HepG2 (cell line): ENCODE data around the gene EPS8L3. TPM values are rescaled to one million over a fixed set of nuclear protein-coding genes. Genes with fewer than 3 reads are reported as not detected.

Experiments
- ARID5B ChIP-seq: IDR thresholded peaks from 2 replicates; pipeline ENCODE4 v1.4.0; 2020; ENCODE audit warnings: mild to moderate bottlenecking, missing genetic modification reagents
- GZF1 ChIP-seq: sonication (generic); formaldehyde crosslinking; IDR thresholded peaks from 2 replicates; pipeline ENCODE4 v1.5.1; 2020; ENCODE audit warnings: mild to moderate bottlenecking, missing genetic modification reagents
- HOXA5 ChIP-seq: sonication (generic); formaldehyde crosslinking; IDR thresholded peaks from 2 replicates; pipeline ENCODE4 v1.4.0; 2020; ENCODE audit warnings: missing genetic modification reagents
- LCORL ChIP-seq, 2 experiments: fragments of 450-650 bp in 1 of 2; sonication (generic) in 1 of 2; formaldehyde crosslinking in 1 of 2; IDR thresholded peaks; 2 replicates each; pipeline versions ENCODE4 v1.5.0 to v1.6.1; 2017 to 2020; ENCODE audit warnings: antibody characterized with exemption in 1 of 2, missing genetic modification reagents in 1 of 2
- MNT ChIP-seq: fragments of 450-650 bp; IDR thresholded peaks from 2 replicates; pipeline ENCODE4 v1.6.1; 2016
- PHF20 ChIP-seq: sonication (generic); formaldehyde crosslinking; IDR thresholded peaks from 2 replicates; pipeline ENCODE4 v1.5.0; 2020; ENCODE audit warnings: mild to moderate bottlenecking, missing genetic modification reagents
- POLR2AphosphoS2 ChIP-seq: IDR thresholded peaks from 2 replicates; pipeline ENCODE4 v1.6.1; 2011; ENCODE audit warnings: low read depth, low read length, improper control_type of control experiment
- SIX4 ChIP-seq: sonication (generic); formaldehyde crosslinking; IDR thresholded peaks from 2 replicates; pipeline ENCODE4 v1.4.0; 2020; ENCODE audit warnings: missing genetic modification reagents
- SMAD3 ChIP-seq: sonication (generic); formaldehyde crosslinking; IDR thresholded peaks from 2 replicates; pipeline ENCODE4 v1.4.0; 2020; ENCODE audit warnings: missing genetic modification reagents
- TSC22D2 ChIP-seq: sonication (generic); formaldehyde crosslinking; IDR thresholded peaks from 2 replicates; pipeline ENCODE4 v1.5.1; 2020; ENCODE audit warnings: missing genetic modification reagents, mild to moderate bottlenecking, borderline replicate concordance
- ZBTB8A ChIP-seq: sonication (generic); formaldehyde crosslinking; IDR thresholded peaks from 2 replicates; pipeline ENCODE4 v1.4.0; 2020; ENCODE audit warnings: mild to moderate bottlenecking, low read depth, missing genetic modification reagents, borderline replicate concordance
- ZNF274 ChIP-seq: sonication (generic); formaldehyde crosslinking; IDR thresholded peaks from 2 replicates; pipeline ENCODE4 v1.5.1; 2020; ENCODE audit warnings: mild to moderate bottlenecking, missing genetic modification reagents
- ZNF772 ChIP-seq: sonication (generic); formaldehyde crosslinking; IDR thresholded peaks from 2 replicates; pipeline ENCODE4 v1.5.0; 2020; ENCODE audit warnings: mild to moderate bottlenecking, missing genetic modification reagents
- polyA plus RNA-seq, 8 experiments: library from polyadenylated mRNA; depleted of rRNA in 3 of 8; stranded (reverse) in 7 of 8; unstranded in 1 of 8; fragments of >200 nt; fragmentation: Illumina TruSeq in 4 of 8; extraction: Trizol in 4 of 8; gene quantifications; 2 replicates each; pipeline versions ENCODE4 v1.2.1 to v1.2.3, GENCODE V29; 2011 to 2016; ENCODE audit warnings: low read depth in 4 of 8, missing spikeins in 1 of 8, mixed read lengths in 1 of 8; ENCODE audit not compliant: insufficient read depth in 1 of 8
- total RNA-seq, 5 experiments: library from RNA; depleted of rRNA; stranded (reverse); fragments of >200 nt; fragmentation: Illumina TruSeq; extraction: Trizol; gene quantifications; 2 replicates each; pipeline ENCODE4 v1.2.3, GENCODE V29; 2016; ENCODE audit warnings: low read depth in 1 of 5
- TF ChIP-seq, protein P1 (sequence below): IDR thresholded peaks from 2 replicates; pipeline ENCODE4 v1.6.1; 2016; ENCODE audit warnings: low read depth, borderline replicate concordance
- TF ChIP-seq, protein P2 (sequence below): sonication (generic); formaldehyde crosslinking; IDR thresholded peaks from 2 replicates; pipeline ENCODE4 v1.5.1; 2020; ENCODE audit warnings: missing genetic modification reagents, mild to moderate bottlenecking, borderline replicate concordance
- TF ChIP-seq, protein P3 (sequence below): sonication (generic); formaldehyde crosslinking; IDR thresholded peaks from 2 replicates; pipeline ENCODE4 v1.8.1; 2023; ENCODE audit warnings: missing genetic modification reagents, inconsistent platforms, borderline replicate concordance
- TF ChIP-seq, protein P4 (sequence below): sonication (generic); formaldehyde crosslinking; IDR thresholded peaks from 2 replicates; pipeline ENCODE4 v1.8.0; 2022; ENCODE audit warnings: mild to moderate bottlenecking, missing genetic modification reagents, moderate library complexity
- TF ChIP-seq, protein P5 (sequence below): sonication (generic); formaldehyde crosslinking; IDR thresholded peaks from 2 replicates; pipeline ENCODE4 v1.4.0; 2020; ENCODE audit warnings: mild to moderate bottlenecking, missing genetic modification reagents

Gene EPS8L3
- total and polyA plus RNA-seq, 2 of the 13 experiments (the other 11 are each of a cell fraction or from before 2014, with no cell fraction given) = 18.2 to 106 TPM

GRCh38 chr1:109776911-109777310, 13.2 kb upstream of the EPS8L3 start (continued):
- TF ChIP-seq, protein P1, sequence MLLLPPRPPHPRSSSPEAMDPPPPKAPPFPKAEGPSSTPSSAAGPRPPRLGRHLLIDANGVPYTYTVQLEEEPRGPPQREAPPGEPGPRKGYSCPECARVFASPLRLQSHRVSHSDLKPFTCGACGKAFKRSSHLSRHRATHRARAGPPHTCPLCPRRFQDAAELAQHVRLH (CRISPR knock-in tag) = peak; percentile 65; the same call in 1 of the 2 replicates
- no peak for TF ChIP-seq LCORL (IDR thresholded peaks at IDR 0.05)
- 0 out of 2 replicates have a peak, but pooled peaks have one; percentile 45 for TF ChIP-seq LCORL (CRISPR knock-in tag; IDR thresholded peaks at IDR 0.05)
- no peak for TF ChIP-seq POLR2AphosphoS2
- no peak for TF ChIP-seq HOXA5 (CRISPR knock-in tag)
- no peak for TF ChIP-seq MNT
- no peak for TF ChIP-seq ZBTB8A (CRISPR knock-in tag)
- TF ChIP-seq TSC22D2 = no peak
- no peak for TF ChIP-seq GZF1 (CRISPR knock-in tag)
- TF ChIP-seq, protein P2, sequence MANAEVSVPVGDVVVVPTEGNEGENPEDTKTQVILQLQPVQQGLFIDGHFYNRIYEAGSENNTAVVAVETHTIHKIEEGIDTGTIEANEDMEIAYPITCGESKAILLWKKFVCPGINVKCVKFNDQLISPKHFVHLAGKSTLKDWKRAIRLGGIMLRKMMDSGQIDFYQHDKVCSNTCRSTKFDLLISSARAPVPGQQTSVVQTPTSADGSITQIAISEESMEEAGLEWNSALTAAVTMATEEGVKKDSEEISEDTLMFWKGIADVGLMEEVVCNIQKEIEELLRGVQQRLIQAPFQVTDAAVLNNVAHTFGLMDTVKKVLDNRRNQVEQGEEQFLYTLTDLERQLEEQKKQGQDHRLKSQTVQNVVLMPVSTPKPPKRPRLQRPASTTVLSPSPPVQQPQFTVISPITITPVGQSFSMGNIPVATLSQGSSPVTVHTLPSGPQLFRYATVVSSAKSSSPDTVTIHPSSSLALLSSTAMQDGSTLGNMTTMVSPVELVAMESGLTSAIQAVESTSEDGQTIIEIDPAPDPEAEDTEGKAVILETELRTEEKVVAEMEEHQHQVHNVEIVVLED = peak; percentile 60; the same call in 1 of the 2 replicates
- TF ChIP-seq ZNF772 (CRISPR knock-in tag) = no peak
- TF ChIP-seq, protein P3, sequence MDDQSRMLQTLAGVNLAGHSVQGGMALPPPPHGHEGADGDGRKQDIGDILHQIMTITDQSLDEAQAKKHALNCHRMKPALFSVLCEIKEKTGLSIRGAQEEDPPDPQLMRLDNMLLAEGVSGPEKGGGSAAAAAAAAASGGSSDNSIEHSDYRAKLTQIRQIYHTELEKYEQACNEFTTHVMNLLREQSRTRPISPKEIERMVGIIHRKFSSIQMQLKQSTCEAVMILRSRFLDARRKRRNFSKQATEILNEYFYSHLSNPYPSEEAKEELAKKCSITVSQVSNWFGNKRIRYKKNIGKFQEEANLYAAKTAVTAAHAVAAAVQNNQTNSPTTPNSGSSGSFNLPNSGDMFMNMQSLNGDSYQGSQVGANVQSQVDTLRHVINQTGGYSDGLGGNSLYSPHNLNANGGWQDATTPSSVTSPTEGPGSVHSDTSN = no peak
- TF ChIP-seq ZNF274 (CRISPR knock-in tag) = 0 out of 2 replicates have a peak, but pooled peaks have one; percentile 24
- TF ChIP-seq, protein P4, sequence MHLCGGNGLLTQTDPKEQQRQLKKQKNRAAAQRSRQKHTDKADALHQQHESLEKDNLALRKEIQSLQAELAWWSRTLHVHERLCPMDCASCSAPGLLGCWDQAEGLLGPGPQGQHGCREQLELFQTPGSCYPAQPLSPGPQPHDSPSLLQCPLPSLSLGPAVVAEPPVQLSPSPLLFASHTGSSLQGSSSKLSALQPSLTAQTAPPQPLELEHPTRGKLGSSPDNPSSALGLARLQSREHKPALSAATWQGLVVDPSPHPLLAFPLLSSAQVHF = no peak
- TF ChIP-seq, protein P5, sequence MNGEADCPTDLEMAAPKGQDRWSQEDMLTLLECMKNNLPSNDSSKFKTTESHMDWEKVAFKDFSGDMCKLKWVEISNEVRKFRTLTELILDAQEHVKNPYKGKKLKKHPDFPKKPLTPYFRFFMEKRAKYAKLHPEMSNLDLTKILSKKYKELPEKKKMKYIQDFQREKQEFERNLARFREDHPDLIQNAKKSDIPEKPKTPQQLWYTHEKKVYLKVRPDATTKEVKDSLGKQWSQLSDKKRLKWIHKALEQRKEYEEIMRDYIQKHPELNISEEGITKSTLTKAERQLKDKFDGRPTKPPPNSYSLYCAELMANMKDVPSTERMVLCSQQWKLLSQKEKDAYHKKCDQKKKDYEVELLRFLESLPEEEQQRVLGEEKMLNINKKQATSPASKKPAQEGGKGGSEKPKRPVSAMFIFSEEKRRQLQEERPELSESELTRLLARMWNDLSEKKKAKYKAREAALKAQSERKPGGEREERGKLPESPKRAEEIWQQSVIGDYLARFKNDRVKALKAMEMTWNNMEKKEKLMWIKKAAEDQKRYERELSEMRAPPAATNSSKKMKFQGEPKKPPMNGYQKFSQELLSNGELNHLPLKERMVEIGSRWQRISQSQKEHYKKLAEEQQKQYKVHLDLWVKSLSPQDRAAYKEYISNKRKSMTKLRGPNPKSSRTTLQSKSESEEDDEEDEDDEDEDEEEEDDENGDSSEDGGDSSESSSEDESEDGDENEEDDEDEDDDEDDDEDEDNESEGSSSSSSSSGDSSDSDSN (CRISPR knock-in tag) = peak; percentile 18; the same call in 1 of the 2 replicates
- no peak for TF ChIP-seq SIX4 (CRISPR knock-in tag)
- no peak for TF ChIP-seq ARID5B (CRISPR knock-in tag)
- 0 out of 2 replicates have a peak, but pooled peaks have one; percentile 37 for TF ChIP-seq SMAD3 (CRISPR knock-in tag)
- TF ChIP-seq PHF20 (CRISPR knock-in tag) = no peak
